GM12865 (cell line): ENCODE measurements around the gene SOAT2.
"Not testable (repeated sequence)": the region's sequence is repeated elsewhere in the genome, so short reads cannot be mapped to it uniquely, and the experiment has no call there.

ENCODE experiments used
- DNase-seq: peaks from one replicate; pipeline ENCODE4 v3.0.0; 2010; ENCODE audit warnings: low read depth
- H3K4me3 ChIP-seq: 2 replicates; pipeline ENCODE4 v1.5.1; 2011; ENCODE audit warnings: mild to moderate bottlenecking, low read depth, low read length, control low read depth
- CTCF ChIP-seq: IDR thresholded peaks from 2 replicates; pipeline ENCODE4 v1.5.1; 2011; ENCODE audit warnings: low read length, control low read depth, low read depth, inconsistent platforms; ENCODE audit not compliant: insufficient read depth; ENCODE audit errors: missing control alignments

The SOAT2 gene

GRCh38 chr12:53090554-53090953 lies 12.7 kb upstream of the SOAT2 start:
- H3K4me3 ChIP-seq = no peak overlapping the region
- DNase-seq = no peak
- no peak for TF ChIP-seq CTCF

DNA sequence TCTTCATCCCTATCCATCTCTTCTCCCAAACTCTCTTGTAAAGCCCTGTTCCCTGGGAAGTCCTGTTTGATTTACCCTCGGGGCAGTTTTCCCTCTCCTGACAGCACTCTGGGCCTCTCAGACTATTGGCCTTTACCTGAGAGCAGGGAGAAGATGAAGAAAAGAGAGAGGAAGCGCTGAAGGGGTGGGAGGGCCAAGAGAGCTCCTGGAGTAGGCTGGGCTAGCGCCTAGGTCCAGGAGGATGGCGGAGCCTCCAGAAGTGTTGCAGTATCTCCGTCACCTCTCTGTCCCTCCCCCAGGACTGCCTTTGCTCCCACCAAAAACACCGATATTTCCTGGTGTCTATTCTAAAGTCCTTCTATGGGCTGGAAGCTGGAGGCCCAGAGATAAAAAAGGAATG lies 11.5 kb upstream of the SOAT2 start:
- DNase-seq = no peak
- no peak overlapping the region for H3K4me3 ChIP-seq
- no peak for TF ChIP-seq CTCF

DNA sequence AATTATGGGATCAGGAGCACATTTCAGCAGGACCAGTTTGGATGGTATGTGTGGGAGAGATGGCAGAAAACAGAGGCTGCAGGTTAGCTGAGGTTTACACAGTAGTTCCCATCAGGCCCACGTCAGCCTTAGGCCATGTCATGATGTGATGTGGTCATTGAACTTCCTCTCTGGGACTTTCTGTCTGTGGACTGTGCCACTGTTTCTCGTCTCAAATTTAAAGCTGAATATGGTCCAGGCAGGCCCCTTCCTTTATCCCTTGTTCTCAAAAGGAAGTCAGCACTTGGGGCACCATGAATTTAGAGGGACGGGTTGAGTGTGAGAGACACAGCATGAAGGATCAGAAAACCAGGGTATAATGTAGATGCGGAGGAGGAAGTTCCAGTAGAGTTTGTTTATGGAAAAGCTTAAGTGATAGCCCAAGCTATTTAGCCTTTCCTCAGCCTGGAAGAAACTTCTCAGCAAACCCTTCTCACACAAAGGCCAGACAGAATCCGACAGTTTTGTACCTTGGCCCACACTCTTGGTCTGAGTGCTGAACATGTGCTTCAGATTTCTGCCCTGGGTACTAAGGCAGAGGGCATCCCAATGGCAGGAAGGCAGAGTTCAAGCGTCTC lies 9.4 kb upstream of the SOAT2 start:
- DNase-seq = no peak
- no peak for TF ChIP-seq CTCF
- H3K4me3 ChIP-seq = no peak overlapping the region

DNA sequence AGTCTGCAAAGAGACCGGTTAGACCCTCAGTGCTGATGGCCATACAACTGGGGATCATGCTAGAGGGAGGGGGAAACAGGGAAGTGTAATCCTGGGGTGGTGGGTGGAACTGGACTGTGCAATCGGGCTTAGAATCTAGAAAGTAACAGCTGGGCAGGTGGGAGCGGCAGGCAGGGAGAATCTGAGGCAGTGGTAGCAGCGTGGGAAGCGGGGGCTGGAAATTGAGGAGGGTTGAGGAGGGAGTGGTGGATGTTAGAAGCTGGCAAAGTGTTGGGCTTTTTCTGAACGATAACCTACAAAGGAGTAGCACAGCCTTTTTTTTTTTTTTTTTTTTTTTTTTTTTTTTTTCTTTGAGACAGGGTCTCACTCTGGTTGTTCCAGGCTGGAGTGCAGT lies 8.9 kb upstream of the SOAT2 start:
- TF ChIP-seq CTCF = no peak
- H3K4me3 ChIP-seq = no peak overlapping the region
- DNase-seq = no peak

- H3K4me3 ChIP-seq, DNase-seq: not testable (repeated sequence)
Observed at GRCh38 chr12:53094796-53095595, 8.3 kb upstream of the SOAT2 start.

DNA sequence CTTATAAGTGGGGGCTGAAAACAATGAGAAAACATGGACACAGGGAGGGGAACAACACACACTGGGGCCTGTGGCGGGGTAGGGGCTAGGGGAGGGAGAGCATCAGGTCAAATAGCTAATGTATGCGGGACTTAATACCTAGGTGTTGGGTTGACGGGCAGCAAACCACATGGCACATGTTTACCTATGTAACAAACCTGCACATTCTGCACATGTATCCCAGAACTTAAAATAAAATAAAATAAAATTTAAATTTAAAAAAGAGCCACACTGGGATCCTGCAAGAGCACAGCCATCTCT lies 7.7 kb upstream of the SOAT2 start:
- DNase-seq, H3K4me3 ChIP-seq: not testable (repeated sequence)

DNA sequence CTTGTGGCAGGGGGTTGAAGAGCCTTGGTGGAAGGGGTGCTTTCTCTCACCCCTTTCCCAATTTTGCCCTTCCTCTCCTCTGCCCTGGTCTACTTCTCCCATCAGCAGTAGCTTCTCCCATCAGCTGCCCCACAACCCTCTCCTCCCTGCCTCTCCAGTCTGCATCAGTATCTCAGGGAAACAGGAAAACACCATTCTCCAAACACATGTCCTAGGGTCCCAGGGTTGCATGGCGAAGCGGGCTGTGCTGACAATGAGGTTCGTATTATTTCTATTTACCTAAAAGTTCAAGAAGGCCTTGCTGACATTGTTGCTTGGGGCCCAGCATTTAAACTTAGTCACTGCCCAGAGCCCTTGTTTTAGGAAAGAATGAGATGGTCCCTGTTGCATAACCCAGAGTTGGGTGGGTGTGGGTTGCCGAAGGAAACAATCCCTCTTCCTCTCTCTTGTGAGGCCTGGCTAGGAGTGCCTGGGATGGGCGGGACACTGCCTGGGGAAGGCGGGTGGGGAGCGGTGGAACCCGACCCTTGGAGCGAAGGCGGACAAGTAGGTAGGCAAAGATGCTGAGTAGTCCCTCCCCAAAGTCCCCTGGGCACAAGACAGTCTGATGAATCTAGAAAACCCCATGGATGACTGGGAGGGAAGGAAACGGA lies 7.1 kb upstream of the SOAT2 start:
- TF ChIP-seq CTCF = no peak
- DNase-seq = no peak

DNA sequence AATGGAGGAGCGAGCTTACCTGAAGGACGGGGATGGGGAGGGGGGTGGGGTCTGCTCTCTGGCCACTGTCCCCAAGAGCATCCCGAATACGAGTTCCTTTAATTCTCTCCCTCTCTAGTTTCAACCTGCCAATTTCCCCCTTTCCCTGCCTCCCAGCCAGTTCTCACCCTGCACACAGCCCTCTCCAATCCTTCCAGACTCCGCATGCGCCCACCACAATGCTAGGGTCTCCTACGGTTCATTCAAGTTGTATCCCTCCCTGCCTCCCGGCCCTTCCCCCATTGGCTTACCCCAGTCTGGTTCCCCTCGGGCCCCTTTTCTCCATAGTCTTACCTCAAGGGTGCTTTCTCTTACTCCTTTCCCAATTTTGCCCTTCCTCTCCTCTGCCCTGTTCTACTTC lies 6.5 kb upstream of the SOAT2 start:
- TF ChIP-seq CTCF = no peak
- H3K4me3 ChIP-seq = no peak overlapping the region
- no peak for DNase-seq

More for the DNA sequence above, 7.1 kb upstream of the SOAT2 start:
- no peak overlapping the region for H3K4me3 ChIP-seq
